Mammary epithelial cell (primary cell): Measurements from ENCODE around the gene UNK.

Experiments
- EZH2 ChIP-seq: IDR thresholded peaks from 2 replicates; pipeline ENCODE4 v1.6.1; 2012; ENCODE audit warnings: low read length, inconsistent platforms, borderline replicate concordance
- TF ChIP-seq, protein P1 (sequence below), 2 donors: IDR thresholded peaks in 1 of 2; conservative IDR thresholded peaks in 1 of 2; 2 replicates each; pipeline ENCODE4 v1.5.1; 2011 to 2012; ENCODE audit warnings: inconsistent platforms in 2 of 2, low read length in 2 of 2, mild to moderate bottlenecking in 2 of 2, control low read depth in 1 of 2, low read depth in 1 of 2; ENCODE audit not compliant: insufficient read depth in 1 of 2; ENCODE audit errors: extremely low read depth in 1 of 2

- TF ChIP-seq, protein P1, sequence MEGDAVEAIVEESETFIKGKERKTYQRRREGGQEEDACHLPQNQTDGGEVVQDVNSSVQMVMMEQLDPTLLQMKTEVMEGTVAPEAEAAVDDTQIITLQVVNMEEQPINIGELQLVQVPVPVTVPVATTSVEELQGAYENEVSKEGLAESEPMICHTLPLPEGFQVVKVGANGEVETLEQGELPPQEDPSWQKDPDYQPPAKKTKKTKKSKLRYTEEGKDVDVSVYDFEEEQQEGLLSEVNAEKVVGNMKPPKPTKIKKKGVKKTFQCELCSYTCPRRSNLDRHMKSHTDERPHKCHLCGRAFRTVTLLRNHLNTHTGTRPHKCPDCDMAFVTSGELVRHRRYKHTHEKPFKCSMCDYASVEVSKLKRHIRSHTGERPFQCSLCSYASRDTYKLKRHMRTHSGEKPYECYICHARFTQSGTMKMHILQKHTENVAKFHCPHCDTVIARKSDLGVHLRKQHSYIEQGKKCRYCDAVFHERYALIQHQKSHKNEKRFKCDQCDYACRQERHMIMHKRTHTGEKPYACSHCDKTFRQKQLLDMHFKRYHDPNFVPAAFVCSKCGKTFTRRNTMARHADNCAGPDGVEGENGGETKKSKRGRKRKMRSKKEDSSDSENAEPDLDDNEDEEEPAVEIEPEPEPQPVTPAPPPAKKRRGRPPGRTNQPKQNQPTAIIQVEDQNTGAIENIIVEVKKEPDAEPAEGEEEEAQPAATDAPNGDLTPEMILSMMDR (conservative IDR thresholded peaks at IDR 0.05 in 1 of 2, IDR thresholded peaks at IDR 0.05 in 1 of 2; ENCODE audit: extremely low read depth in 1 of 2, insufficient read depth in 1 of 2, low read depth in 1 of 2, low read length in 2 of 2) = no peak
- no peak for TF ChIP-seq EZH2
These were observed 18.6 kb upstream of the UNK start for GRCh38 chr17:75765981-75766380.
